Sigmoid colon (tissue), 4 donors: ENCODE measurements around the gene HDAC4.

Experiments
- CTCF ChIP-seq, 4 experiments: fragments of 450-650 bp in 3 of 4; fragments of 200-600 bp in 1 of 4; IDR thresholded peaks; one replicate each; pipeline ENCODE4 v1.5.1; 2016 to 2019; ENCODE audit warnings: antibody characterized with exemption in 4 of 4, mild to moderate bottlenecking in 3 of 4, moderate library complexity in 2 of 4
- EP300 ChIP-seq, 4 donors: sonication (generic); formaldehyde crosslinking; IDR thresholded peaks; one replicate each; pipeline ENCODE4 v1.6.1; 2017; ENCODE audit warnings: antibody characterized with exemption in 4 of 4
- POLR2A ChIP-seq, 2 donors: fragments of 450-650 bp; IDR thresholded peaks; one replicate each; pipeline ENCODE4 v1.6.1; 2016; ENCODE audit warnings: antibody characterized with exemption in 2 of 2, mild to moderate bottlenecking in 2 of 2, moderate library complexity in 2 of 2

- TF ChIP-seq POLR2A (IDR thresholded peaks at IDR 0.05) (no peak), CTCF (IDR thresholded peaks at IDR 0.05) (no peak), EP300 (IDR thresholded peaks at IDR 0.05) (no peak)
These were observed 37.5 kb upstream of the HDAC4 start for GRCh38 chr2:239438368-239438767.
